ENCODE results near the gene LRRTM4.

GRCh38 chr2:77018219-77018618, 504.0 kb downstream of the LRRTM4 start:
- TF ChIP-seq CTCF (IDR thresholded peaks at IDR 0.05; ENCODE audit: poor library complexity, severe bottlenecking) (no peak), MXI1 (conservative IDR thresholded peaks at IDR 0.05; ENCODE audit: poor library complexity, severe bottlenecking) (no peak), POLR2AphosphoS5 (IDR thresholded peaks at IDR 0.05) (no peak), SMC3 (conservative IDR thresholded peaks at IDR 0.05; ENCODE audit: poor library complexity) (no peak), TAF1 (IDR thresholded peaks at IDR 0.05; ENCODE audit: low read depth) (no peak)
